ENCODE measurements around the gene NAB2. TPM values are rescaled to one million over a fixed set of nuclear protein-coding genes. Genes with fewer than 3 reads are reported as not detected.
A peak's percentile ranks its signal among the peaks of the same experiment; 100 is the strongest.
"Not testable (repeated sequence)": the region's sequence is repeated elsewhere in the genome, so short reads cannot be mapped to it uniquely, and the experiment has no call there.

The NAB2 gene
- polyA plus RNA-seq, 2 of the 4 experiments (the other 2 are of a cell fraction), result 8.6 to 9.8 TPM

- TF ChIP-seq FOSB (CRISPR knock-in tag; IDR thresholded peaks at IDR 0.05) (no peak), SMC3 (IDR thresholded peaks at IDR 0.05) (no peak), POLR2AphosphoS2 (conservative IDR thresholded peaks at IDR 0.05; ENCODE audit: low read length) (no peak), SREBF2 (IDR thresholded peaks at IDR 0.05) (no peak)
- Histone ChIP-seq H3K27ac (peak overlapping the region in 1 of 2 experiments; percentile 24; a peak in 1 of 6 replicates), H3K4me1 (no peaks in the 10 kb centered on the region), H3K4me3 (no peak overlapping the region), H3K9me3 (peaks cover 1% of the 10 kb centered on the region; the same call in 1 of the 3 replicates), H3K4me2 (no peak overlapping the region)
- ATAC-seq (peak; percentile 24 to 41; a peak in 3 of 6 replicates), DNase-seq (ENCODE audit: low read depth in 1 of 2, low spot score in 1 of 2) (no peak), FAIRE-seq (no peak)
- ChIA-PET CTCF (interaction anchor here (1.0 to 20.0 kb wide), 5 partner anchors 8 to 118 kb away, joined by 3 to 1152 read pairs (median 4); no protein-coding TSS in a partner anchor), POLR2A (no interaction called here)
- 50% methylated on average over 1 of the region's 1 CpG for WGBS (ENCODE audit: missing lambda C conversion rate)
Observed at GRCh38 chr12:57118711-57119271, 29.9 kb downstream of the NAB2 start.

- no peak for ATAC-seq
- H3K4me2 ChIP-seq, result no peak overlapping the region
- peaks cover 4% of the 10 kb centered on the region; the same call in 1 of the 3 replicates for H3K9me3 ChIP-seq
- H3K4me3 ChIP-seq, result no peak overlapping the region
- no peak for FAIRE-seq
- WGBS (ENCODE audit: missing lambda C conversion rate), result 91% methylated on average over 5 of the region's 5 CpGs
- CTCF ChIA-PET, result interaction anchor here (1.0 to 20.0 kb wide), 7 partner anchors 8 to 118 kb away, joined by 3 to 1152 read pairs (median 5); partner anchors contain the start of genes LRP1 and STAT6
- DNase-seq (ENCODE audit: low read depth in 1 of 2, low spot score in 1 of 2), result no peak
- TF ChIP-seq HDAC2 (IDR thresholded peaks at IDR 0.05) (no peak), NFE2L2 (conservative IDR thresholded peaks at IDR 0.05; ENCODE audit: low read length) (peak; percentile 72), CTCF (IDR thresholded peaks at IDR 0.05) (no peak), RNF2 (IDR thresholded peaks at IDR 0.05; ENCODE audit: borderline replicate concordance, low read depth) (no peak), TP53 (CRISPR knock-in tag; IDR thresholded peaks at IDR 0.05) (no peak), MAZ (IDR thresholded peaks at IDR 0.05; ENCODE audit: borderline replicate concordance, low read depth, low read length) (no peak), PHF8 (IDR thresholded peaks at IDR 0.05; ENCODE audit: borderline replicate concordance, low read depth) (no peak), MAFK (IDR thresholded peaks at IDR 0.05; ENCODE audit: partially characterized antibody) (peak; percentile 84)
- POLR2A ChIA-PET, result interaction anchor here (0.7 kb wide), 1 partner anchor 828 kb away, joined by 3 read pairs; no protein-coding TSS in a partner anchor
- peak overlapping the region in 1 of 2 experiments; percentile 24; a peak in 1 of 6 replicates for H3K27ac ChIP-seq
- H3K4me1 ChIP-seq, result no peaks in the 10 kb centered on the region
Observed at GRCh38 chr12:57119294-57120085, 30.6 kb downstream of the NAB2 start.

GRCh38 chr12:57120718-57121117, 31.8 kb downstream of the NAB2 start:
- not testable (repeated sequence) for H3K4me1 ChIP-seq; FAIRE-seq; H3K27ac ChIP-seq; DNase-seq (ENCODE audit: low read depth in 1 of 2, low spot score in 1 of 2); H3K4me3 ChIP-seq; ATAC-seq; H3K9me3 ChIP-seq; H3K4me2 ChIP-seq
- CTCF ChIA-PET, result interaction anchor here (1.1 to 20.0 kb wide), 7 partner anchors 9 to 57 kb away, joined by 3 to 1152 read pairs (median 50); partner anchors contain the start of genes LRP1-AS and STAT6
- WGBS (ENCODE audit: missing lambda C conversion rate), result 90% methylated on average over 11 of the region's 11 CpGs
- POLR2A ChIA-PET, result interaction anchor here (0.7 kb wide), 1 partner anchor 829 kb away, joined by 3 read pairs; no protein-coding TSS in a partner anchor

GRCh38 chr12:57123813-57124212, 34.9 kb downstream of the NAB2 start:
- CTCF ChIA-PET, result interaction anchor here (0.8 to 20.0 kb wide), 37 partner anchors 8 to 329 kb away, joined by 3 to 1152 read pairs (median 6); partner anchors contain the start of genes LRP1-AS, NXPH4 and STAT6
- FAIRE-seq, result no peak

More at GRCh38 chr12:57123813-57124212, 34.9 kb downstream of the NAB2 start:
- Histone ChIP-seq H3K4me1 (peaks cover 5% of the 10 kb centered on the region; the same call in 1 of the 3 replicates), H3K9me3 (peaks cover 4% of the 10 kb centered on the region; the same call in 1 of the 3 replicates), H3K27ac (no peak overlapping the region), H3K4me2 (no peak overlapping the region), H3K4me3 (no peak overlapping the region)
- POLR2A ChIA-PET, result no interaction called here
- ATAC-seq (no peak), DNase-seq (ENCODE audit: low read depth in 1 of 2, low spot score in 1 of 2) (no peak)
- 25% methylated on average over 2 of the region's 2 CpGs for WGBS (ENCODE audit: missing lambda C conversion rate)
- TF ChIP-seq HOXB13 (CRISPR knock-in tag; IDR thresholded peaks at IDR 0.05; ENCODE audit: low read depth) (peak; percentile 17; the same call in 1 of the 2 replicates), TP53 (CRISPR knock-in tag; IDR thresholded peaks at IDR 0.05) (no peak), NR3C1 (IDR thresholded peaks at IDR 0.05) (no peak), SREBF2 (IDR thresholded peaks at IDR 0.05) (no peak), HDAC2 (IDR thresholded peaks at IDR 0.05) (no peak)

Data from A549 (cell line).